ENCODE measurements around the gene CGB2.

Gene CGB2

GRCh38 chr19:48994035-48994386 lies 37.7 kb upstream of the CGB2 start:
- no peak for TF ChIP-seq CTCF (IDR thresholded peaks at IDR 0.05; ENCODE audit: low read depth, low read length, missing control alignments)
- no peak for DNase-seq (ENCODE audit: extremely low read depth, low read depth)

GRCh38 chr19:48997972-48998371 lies 33.7 kb upstream of the CGB2 start:
- DNase-seq (ENCODE audit: extremely low read depth, low read depth): no peak
- no peak overlapping the region for H3K4me3 ChIP-seq (replicated peaks; ENCODE audit: low read depth, low read length)
- peak; percentile 70 for TF ChIP-seq CTCF (IDR thresholded peaks at IDR 0.05; ENCODE audit: low read depth, low read length, missing control alignments)

More at GRCh38 chr19:48994035-48994386, 37.7 kb upstream of the CGB2 start:
- H3K4me3 ChIP-seq (replicated peaks; ENCODE audit: low read depth, low read length): peak overlapping the region; percentile 87

GRCh38 chr19:48999481-49000325 lies 32.0 kb upstream of the CGB2 start:
- DNase-seq (ENCODE audit: extremely low read depth, low read depth): no peak
- TF ChIP-seq CTCF (IDR thresholded peaks at IDR 0.05; ENCODE audit: low read depth, low read length, missing control alignments): peak; percentile 82
- H3K4me3 ChIP-seq (replicated peaks; ENCODE audit: low read depth, low read length): no peak overlapping the region

GRCh38 chr19:49004133-49004532 lies 27.6 kb upstream of the CGB2 start:
- TF ChIP-seq CTCF (IDR thresholded peaks at IDR 0.05; ENCODE audit: low read depth, low read length, missing control alignments): no peak
- DNase-seq (ENCODE audit: extremely low read depth, low read depth): no peak
- H3K4me3 ChIP-seq (replicated peaks; ENCODE audit: low read depth, low read length): no peak overlapping the region

DNA sequence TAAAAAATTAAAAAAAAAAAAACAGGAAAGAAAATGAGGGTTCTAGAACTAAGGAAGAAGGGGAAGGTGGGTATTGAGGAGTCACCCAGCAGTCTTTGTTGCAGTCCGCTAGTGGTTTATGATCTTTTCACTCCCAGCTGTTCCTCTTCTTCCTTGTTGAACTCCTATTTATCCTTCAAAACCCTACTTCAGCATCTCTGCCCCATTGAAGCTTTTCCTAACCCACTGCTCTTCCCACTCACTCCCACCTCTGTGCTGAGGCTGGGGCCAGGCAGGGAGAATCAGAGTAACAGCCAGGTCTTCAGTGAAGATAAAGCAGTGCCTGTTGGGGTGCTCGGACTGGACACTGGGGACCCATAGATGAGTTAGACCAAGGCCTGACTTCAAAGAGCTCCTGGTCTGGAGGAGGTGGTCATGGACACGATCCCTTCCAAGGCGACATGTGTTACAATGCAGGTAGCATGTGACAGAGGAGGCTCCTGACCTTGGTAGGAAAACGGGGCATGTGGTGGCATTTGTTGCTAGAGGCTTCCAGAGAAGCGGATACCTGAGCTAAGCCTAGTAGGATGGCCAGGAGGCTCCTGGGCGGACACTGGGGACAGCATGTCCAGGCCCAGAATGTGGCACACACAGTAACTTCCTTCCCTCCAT lies 26.6 kb upstream of the CGB2 start:
- no peak for TF ChIP-seq CTCF (IDR thresholded peaks at IDR 0.05; ENCODE audit: low read depth, low read length, missing control alignments)
- no peak for DNase-seq (ENCODE audit: extremely low read depth, low read depth)
- no peak overlapping the region for H3K4me3 ChIP-seq (replicated peaks; ENCODE audit: low read depth, low read length)

DNA sequence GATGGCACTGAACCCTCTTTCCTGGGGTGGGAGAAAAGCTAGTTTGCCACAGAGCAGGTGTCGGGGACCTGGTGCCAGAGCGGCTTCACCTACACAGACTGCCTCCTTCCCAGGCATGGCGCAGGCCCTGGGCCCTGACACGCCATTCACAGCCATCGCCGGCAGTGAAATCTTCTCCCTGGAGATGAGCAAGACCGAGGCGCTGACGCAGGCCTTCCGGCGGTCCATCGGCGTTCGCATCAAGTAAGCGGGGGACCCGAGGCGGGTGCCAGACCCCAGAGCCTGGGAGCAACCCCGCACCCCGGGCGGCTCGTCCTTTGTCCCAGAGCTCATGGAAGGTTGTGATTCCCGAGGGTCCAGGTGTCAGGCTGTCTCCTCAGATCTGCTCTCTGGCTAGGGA lies 24.8 kb upstream of the CGB2 start:
- no peak for DNase-seq (ENCODE audit: extremely low read depth, low read depth)
- no peak for TF ChIP-seq CTCF (IDR thresholded peaks at IDR 0.05; ENCODE audit: low read depth, low read length, missing control alignments)
- H3K4me3 ChIP-seq (replicated peaks; ENCODE audit: low read depth, low read length): no peak overlapping the region

Measured in HFF-Myc (cell line).